ENCODE data around the gene OSR1. TPM values are rescaled to one million over a fixed set of nuclear protein-coding genes. Genes with fewer than 3 reads are reported as not detected.
A peak's percentile ranks its signal among the peaks of the same experiment; 100 is the strongest.

The OSR1 gene
- total and polyA plus RNA-seq, 8 donors: 20.5 to 50.9 (median 40.2) TPM

DNA sequence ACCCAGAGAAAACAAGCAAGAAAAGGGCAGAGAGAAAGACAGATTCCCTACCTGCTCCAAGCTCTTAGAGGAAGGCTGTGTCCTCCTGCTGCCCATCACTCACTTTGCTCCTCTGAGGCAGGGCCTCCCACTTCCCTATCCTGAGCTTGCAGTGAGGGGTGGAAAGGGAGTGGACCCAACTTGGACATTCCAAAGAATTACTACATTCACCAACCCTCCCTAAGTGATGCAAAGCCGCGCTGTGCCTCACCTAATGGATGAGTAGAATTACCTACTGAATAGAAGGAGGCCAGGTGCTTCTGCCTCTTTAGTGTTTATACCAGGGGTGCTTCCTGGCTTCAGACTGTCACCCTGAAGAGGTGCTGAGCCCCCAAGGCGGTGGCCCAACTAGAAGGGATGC lies 5.6 kb upstream of the OSR1 start:
- H3K4me3 ChIP-seq: no peak overlapping the region
- peaks cover 4 to 18% of the 10 kb centered on the region in 2 donors for H3K4me1 ChIP-seq
- no peak overlapping the region for H3K27ac ChIP-seq
- intact Hi-C loops (cut with DNase I): loop anchor here in 1 of 2 donors (10.0 kb wide), 3 partner anchors 379 to 839 kb away; no protein-coding TSS in a partner anchor
- no peaks in the 10 kb centered on the region for H3K36me3 ChIP-seq
- no peaks in the 10 kb centered on the region for H3K9me3 ChIP-seq
- TF ChIP-seq, protein P1, sequence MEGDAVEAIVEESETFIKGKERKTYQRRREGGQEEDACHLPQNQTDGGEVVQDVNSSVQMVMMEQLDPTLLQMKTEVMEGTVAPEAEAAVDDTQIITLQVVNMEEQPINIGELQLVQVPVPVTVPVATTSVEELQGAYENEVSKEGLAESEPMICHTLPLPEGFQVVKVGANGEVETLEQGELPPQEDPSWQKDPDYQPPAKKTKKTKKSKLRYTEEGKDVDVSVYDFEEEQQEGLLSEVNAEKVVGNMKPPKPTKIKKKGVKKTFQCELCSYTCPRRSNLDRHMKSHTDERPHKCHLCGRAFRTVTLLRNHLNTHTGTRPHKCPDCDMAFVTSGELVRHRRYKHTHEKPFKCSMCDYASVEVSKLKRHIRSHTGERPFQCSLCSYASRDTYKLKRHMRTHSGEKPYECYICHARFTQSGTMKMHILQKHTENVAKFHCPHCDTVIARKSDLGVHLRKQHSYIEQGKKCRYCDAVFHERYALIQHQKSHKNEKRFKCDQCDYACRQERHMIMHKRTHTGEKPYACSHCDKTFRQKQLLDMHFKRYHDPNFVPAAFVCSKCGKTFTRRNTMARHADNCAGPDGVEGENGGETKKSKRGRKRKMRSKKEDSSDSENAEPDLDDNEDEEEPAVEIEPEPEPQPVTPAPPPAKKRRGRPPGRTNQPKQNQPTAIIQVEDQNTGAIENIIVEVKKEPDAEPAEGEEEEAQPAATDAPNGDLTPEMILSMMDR (IDR thresholded peaks at IDR 0.05): no peak
- peaks cover 30 to 95% of the 10 kb centered on the region in 2 donors for H3K27me3 ChIP-seq
- DNase-seq (no peak), ATAC-seq (no peak)

DNA sequence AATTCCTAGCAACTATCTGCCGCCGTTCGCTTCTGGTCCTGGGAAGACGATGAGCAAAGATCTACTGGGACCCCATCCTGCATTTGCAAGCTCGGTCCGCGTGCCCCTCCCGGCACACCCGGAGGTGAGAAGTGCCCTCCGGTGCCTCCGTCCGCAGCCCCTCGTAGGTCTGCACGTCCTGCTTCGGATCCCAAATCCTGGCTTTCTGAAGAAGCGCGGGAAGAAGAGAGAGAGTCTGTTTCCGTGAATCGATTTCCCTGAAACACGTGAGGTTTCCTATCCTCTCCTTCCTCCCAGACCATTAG lies 5.0 kb upstream of the OSR1 start:
- peak overlapping the region; percentile 45 to 52 for H3K4me3 ChIP-seq
- peaks cover 34 to 95% of the 10 kb centered on the region in 2 donors for H3K27me3 ChIP-seq
- ATAC-seq (no peak), DNase-seq (no peak)
- H3K4me1 ChIP-seq: peaks cover 4 to 22% of the 10 kb centered on the region in 2 donors
- H3K9me3 ChIP-seq: no peaks in the 10 kb centered on the region
- H3K36me3 ChIP-seq: no peaks in the 10 kb centered on the region
- H3K27ac ChIP-seq: no peak overlapping the region
- TF ChIP-seq, protein P1 (IDR thresholded peaks at IDR 0.05): no peak
- intact Hi-C loops (cut with DNase I): loop anchor here in 1 of 2 donors (10.0 kb wide), 3 partner anchors 379 to 839 kb away; no protein-coding TSS in a partner anchor

DNA sequence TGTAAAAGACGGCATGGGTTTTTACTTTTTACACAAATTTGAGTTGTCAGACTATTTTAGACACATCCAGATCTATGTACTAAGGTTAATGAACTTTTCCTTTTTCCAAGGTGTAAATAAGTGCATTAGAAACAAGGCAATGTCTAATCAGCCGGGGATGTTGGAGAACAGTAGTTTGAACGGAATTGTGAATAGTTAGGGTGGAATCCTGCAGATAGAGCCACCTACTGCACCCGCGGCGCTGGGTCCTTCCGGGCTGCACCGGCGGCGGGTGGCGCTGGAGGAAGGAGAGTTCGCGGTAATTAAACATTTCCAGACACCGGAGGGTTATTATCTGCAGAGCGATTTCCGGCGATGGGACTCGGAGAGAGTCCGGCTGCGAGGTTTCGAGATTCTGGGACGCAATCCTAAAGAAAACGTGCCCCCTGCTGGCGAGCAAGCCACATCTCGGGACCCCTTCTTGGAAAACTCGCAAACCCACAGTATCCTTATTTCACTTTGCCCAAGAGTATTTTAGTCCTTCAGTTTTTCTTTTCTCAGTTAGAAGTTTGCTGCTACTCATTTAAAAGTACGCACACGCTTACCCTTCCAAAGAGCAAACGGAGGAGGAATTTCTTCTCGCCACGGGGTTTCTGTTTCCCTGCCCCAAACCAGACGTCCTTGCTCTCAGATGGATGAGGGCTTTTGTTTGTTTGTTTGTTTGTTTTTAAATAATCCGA lies 4.5 kb upstream of the OSR1 start:
- peak; percentile 79 for ATAC-seq
- Histone ChIP-seq H3K36me3 (no peaks in the 10 kb centered on the region), H3K4me1 (peaks cover 4 to 22% of the 10 kb centered on the region in 2 donors), H3K27ac (peak overlapping the region; percentile 7 to 48), H3K9me3 (no peaks in the 10 kb centered on the region), H3K4me3 (peak overlapping the region; percentile 45 to 52), H3K27me3 (peaks cover 38 to 95% of the 10 kb centered on the region in 2 donors)
- DNase-seq: peak; percentile 77 to 93 (median 86)
- intact Hi-C loops (cut with DNase I): loop anchor here in 1 of 2 donors (10.0 kb wide), 3 partner anchors 378 to 838 kb away; no protein-coding TSS in a partner anchor
- TF ChIP-seq, protein P1 (IDR thresholded peaks at IDR 0.05): peak; percentile 78 to 80

DNA sequence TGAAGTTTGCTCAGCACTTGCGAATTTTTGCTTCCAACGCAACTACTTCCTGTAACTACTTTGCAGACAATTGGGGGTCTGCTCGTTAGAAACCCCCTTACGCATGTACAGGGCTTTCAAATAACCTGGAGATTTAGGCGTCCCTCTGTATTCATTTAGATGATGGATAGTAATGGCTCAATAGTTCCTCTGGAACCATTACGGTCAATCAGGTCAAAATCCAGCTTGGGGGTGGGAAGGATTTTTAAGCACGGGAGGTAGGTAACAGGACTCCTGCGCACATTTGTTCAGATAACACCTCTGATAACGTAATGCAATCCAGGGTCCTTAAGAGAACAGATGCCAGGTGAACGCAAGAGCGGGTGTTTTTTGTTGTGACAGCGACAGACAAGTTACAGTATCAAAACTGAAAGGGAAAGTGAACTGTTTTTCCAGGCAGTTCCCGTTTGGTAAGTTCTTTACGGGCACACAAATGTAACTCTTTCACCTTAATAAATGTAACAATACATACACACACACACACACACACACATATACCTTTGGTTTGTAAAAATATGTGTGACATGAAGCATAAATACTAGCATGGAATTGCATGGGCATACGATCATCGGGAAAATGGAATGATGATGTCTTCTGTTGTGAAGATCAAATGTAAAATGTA lies 3.8 kb upstream of the OSR1 start:
- intact Hi-C loops (cut with DNase I): loop anchor here in 1 of 2 donors (10.0 kb wide), 3 partner anchors 377 to 837 kb away; no protein-coding TSS in a partner anchor
- H3K36me3 ChIP-seq: no peaks in the 10 kb centered on the region
- H3K4me3 ChIP-seq: peak overlapping the region; percentile 45 to 52
- peaks cover 4 to 25% of the 10 kb centered on the region in 2 donors for H3K4me1 ChIP-seq
- ATAC-seq (peak; percentile 35), DNase-seq (peak in 1 of 4 donors; percentile 57)
- TF ChIP-seq, protein P1 (IDR thresholded peaks at IDR 0.05): no peak
- no peaks in the 10 kb centered on the region for H3K9me3 ChIP-seq
- H3K27ac ChIP-seq: peak overlapping the region; percentile 7 to 48
- H3K27me3 ChIP-seq: peaks cover 45 to 95% of the 10 kb centered on the region in 2 donors

Data from left lung (tissue), 10 donors.